Neural cell (in vitro differentiated cells): ENCODE data around the gene SVEP1.

ENCODE experiments used
- CTCF ChIP-seq: fragments of 450-650 bp; IDR thresholded peaks from 2 replicates; pipeline ENCODE4 v1.5.1; 2014; ENCODE audit warnings: antibody characterized with exemption, mild to moderate bottlenecking, moderate library complexity; ENCODE audit not compliant: poor library complexity, severe bottlenecking
- EZH2 ChIP-seq: fragments of 200-600, 300-800 bp; shearing (Covaris generic), sonication (generic); IDR thresholded peaks from 2 replicates; pipeline ENCODE4 v1.6.1; 2014; ENCODE audit warnings: antibody characterized with exemption, low read length, borderline replicate concordance, mild to moderate bottlenecking; ENCODE audit not compliant: insufficient read depth, poor library complexity, severe bottlenecking
- POLR2AphosphoS5 ChIP-seq: IDR thresholded peaks from 2 replicates; pipeline ENCODE4 v1.6.1; 2012
- TAF1 ChIP-seq: IDR thresholded peaks from 2 replicates; pipeline ENCODE4 v1.6.1; 2012; ENCODE audit warnings: low read depth

GRCh38 chr9:110486218-110486617, 93.3 kb downstream of the SVEP1 start:
- TF ChIP-seq CTCF (no peak), POLR2AphosphoS5 (no peak), TAF1 (no peak), EZH2 (no peak)
